Heart left ventricle (tissue), 16 donors: ENCODE results near the gene LPIN1. TPM values are rescaled to one million over a fixed set of nuclear protein-coding genes. Genes with fewer than 3 reads are reported as not detected.
"Not testable (repeated sequence)": the region's sequence is repeated elsewhere in the genome, so short reads cannot be mapped to it uniquely, and the experiment has no call there.

Source experiments
- ATAC-seq, 4 donors: fragments of 200-7000 bp; cut with Tn5 transposase; one replicate each; pipeline ENCODE4 v1.9.1; 2020 to 2022; ENCODE audit warnings: moderate library complexity in 4 of 4, mild to moderate bottlenecking in 3 of 4, moderate number of reproducible peaks in 1 of 4
- DNase-seq, 5 donors: peaks; one replicate each; pipeline ENCODE4 v3.0.0-alpha.2; 2020
- H3K27ac ChIP-seq, 12 donors: fragments of 200-600 bp; sonication (generic) in 4 of 12; one replicate each; pipeline versions ENCODE4 v1.5.0 to v1.8.0; 2016 to 2022; ENCODE audit warnings: mild to moderate bottlenecking in 2 of 12
- H3K27me3 ChIP-seq, 9 donors: fragments of 200-600 bp; sonication (generic) in 2 of 9; one replicate each; pipeline versions ENCODE4 v1.5.1 to v1.8.0; 2016 to 2022; ENCODE audit warnings: mild to moderate bottlenecking in 3 of 9
- H3K36me3 ChIP-seq, 9 donors: fragments of 200-600 bp; sonication (generic) in 2 of 9; one replicate each; pipeline versions ENCODE4 v1.5.0 to v1.8.0; 2018 to 2022; ENCODE audit warnings: mild to moderate bottlenecking in 2 of 9
- H3K4me1 ChIP-seq, 12 donors: fragments of 200-600 bp; sonication (generic) in 4 of 12; one replicate each; pipeline versions ENCODE4 v1.5.0 to v1.8.0; 2016 to 2022; ENCODE audit warnings: mild to moderate bottlenecking in 3 of 12
- H3K4me3 ChIP-seq, 12 donors: fragments of 200-600 bp; sonication (generic) in 4 of 12; one replicate each; pipeline versions ENCODE4 v1.5.0 to v1.8.0; 2017 to 2022; ENCODE audit warnings: mild to moderate bottlenecking in 9 of 12, moderate library complexity in 4 of 12
- H3K9me3 ChIP-seq, 12 donors: fragments of 200-600 bp; sonication (generic) in 4 of 12; one replicate each; pipeline versions ENCODE4 v1.5.0 to v1.8.0; 2016 to 2022; ENCODE audit warnings: mild to moderate bottlenecking in 1 of 12
- POLR2A ChIP-seq, 2 donors: fragments of 450-650 bp; IDR thresholded peaks; one replicate each; pipeline ENCODE4 v1.6.1; 2017; ENCODE audit warnings: antibody characterized with exemption in 2 of 2, mild to moderate bottlenecking in 2 of 2, moderate library complexity in 2 of 2
- WGBS, 4 donors: extraction: QIAGEN DNeasy Blood & Tissue Kit in 2 of 4; methylation state at CpG; one replicate each; pipeline versions ENCODE4 v1.1.5 to v1.1.7; 2013 to 2018; 5-methylcytosine and 5-hydroxymethylcytosine counted together
- intact Hi-C, 10 donors: fragments of 100-400 bp; cut with DNase I; formaldehyde crosslinking; loops; one replicate each; pipeline versions ENCODE4 v1.11.1 to v1.14.2; 2022
- polyA plus RNA-seq, 2 donors: library from polyadenylated mRNA; stranded (reverse); fragments of 200-250 nt; gene quantifications; one replicate each; pipeline ENCODE4 v1.2.3, GENCODE V29; 2013
- total RNA-seq, 9 donors: library from RNA; depleted of rRNA in 2 of 9; stranded (reverse); fragments of >200 nt in 2 of 9; fragmentation: NEBNext Ultra II Directional in 3 of 9; extraction: Animal tissue kit (Norgen Biotek cat#: 25700) in 3 of 9; gene quantifications; one replicate each; pipeline versions ENCODE4 v1.1.0 to v1.2.4, GENCODE V29; 2016 to 2023
- TF ChIP-seq, protein P1 (sequence below), 12 donors: fragments of 200-600 bp; sonication (generic) in 4 of 12; IDR thresholded peaks; one replicate each; pipeline versions ENCODE4 v1.5.0 to v1.8.0; 2018 to 2022; ENCODE audit warnings: antibody characterized with exemption in 12 of 12, mild to moderate bottlenecking in 5 of 12
- donor health status: ischemic (EF 13 %, LVEDD 7.1; RV severe dilation, severe dysfunction).
- donor health status: healthy with polysubstance abuse.
- donor health status: DM: no; HTN: yes; CAD: no.
- donor health status: DM: no; HTN: no; CAD: no.
- donor health status: ischemic (EF 25% LVEDD 6.9; RV normal size, moderate dysfunction).
- donor health status: ischemic (EF 25% LVEDD 5.7; RV mildly dilated, moderate dysfunction).
- donor health status: healthy.
- donor health status: DM: yes; HTN: yes; CAD: no.
- donor health status: ischemic (EF 35%, LVEDD 5.7; RV mildly dilated, moderate dysfunction).
- donor health status: nonischemic (EF 11% LVEDD 7.7; RV severe dilation, severe dysfunction).
- donor health status: DM: yes; HTN: yes; CAD: no.
- donor health status: PGD.
- donor health status: ischemic (EF 29% LVEDD 5.4; RV normal size, mild dysfunction).
- donor health status: nonischemic (EF 23%, LVEDD 6.1; RV moderate dilation, normal function).

The LPIN1 gene
- total and polyA plus RNA-seq, 11 donors: 15.0 to 57.1 (median 43.8) TPM

DNA sequence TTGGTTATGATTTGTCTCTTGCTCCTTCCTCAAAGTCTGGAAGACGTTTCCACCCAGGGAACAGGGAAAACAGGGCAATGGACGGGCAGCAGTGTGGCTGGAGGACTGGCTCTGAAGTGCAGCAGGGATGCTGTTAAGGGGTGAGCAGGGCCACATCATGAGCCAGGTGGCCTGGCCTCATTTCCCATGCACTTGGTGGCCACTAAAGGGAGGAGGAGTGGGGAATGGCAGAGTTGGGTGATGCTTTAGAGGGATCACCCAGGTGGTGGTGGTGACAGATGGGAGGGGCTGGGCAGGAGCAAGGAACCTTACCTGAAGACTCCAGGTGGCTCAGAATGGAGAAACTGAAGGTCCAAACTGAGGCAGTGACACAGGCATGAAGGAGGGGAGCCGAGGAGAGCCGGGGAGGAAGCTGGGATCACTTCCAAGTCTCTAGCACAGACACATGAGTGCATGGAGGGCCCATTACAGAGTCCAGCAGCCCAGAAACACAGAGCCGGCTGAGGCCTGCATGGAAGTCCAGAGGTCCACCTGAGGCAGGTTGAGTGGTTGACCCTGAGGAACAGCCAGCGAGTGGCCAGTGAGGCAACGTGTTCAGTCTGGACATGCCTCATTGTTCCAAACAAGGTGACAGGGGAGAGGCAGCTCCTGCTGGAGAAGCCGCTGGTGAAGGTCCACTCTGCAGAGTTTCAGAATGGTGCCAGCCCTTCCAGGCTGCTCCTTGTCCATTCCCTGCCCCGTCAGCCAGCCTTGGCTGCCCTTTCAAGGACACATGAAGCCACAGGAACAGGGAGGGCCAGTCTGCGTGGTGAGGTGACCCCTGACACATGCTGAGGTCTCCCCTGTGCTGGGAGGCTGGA, 91.7 kb downstream of the LPIN1 start:
- intact Hi-C loops: loop anchor here in 4 of 10 donors (10.0 kb wide), 3 partner anchors 577 to 1097 kb away; partner anchors contain the start of gene TRIB2 (in 1 of the 4)
- peaks cover 0 to 4% (median 0%) of the 10 kb centered on the region in 12 donors for H3K4me1 ChIP-seq
- no peak overlapping the region for H3K27ac ChIP-seq
- peaks cover 0 to 8% (median 0%) of the 10 kb centered on the region in 9 donors for H3K27me3 ChIP-seq
- H3K9me3 ChIP-seq: peaks cover 0 to 10% (median 3%) of the 10 kb centered on the region in 12 donors
- DNase-seq (no peak), ATAC-seq (no peak)
- TF ChIP-seq, protein P1, sequence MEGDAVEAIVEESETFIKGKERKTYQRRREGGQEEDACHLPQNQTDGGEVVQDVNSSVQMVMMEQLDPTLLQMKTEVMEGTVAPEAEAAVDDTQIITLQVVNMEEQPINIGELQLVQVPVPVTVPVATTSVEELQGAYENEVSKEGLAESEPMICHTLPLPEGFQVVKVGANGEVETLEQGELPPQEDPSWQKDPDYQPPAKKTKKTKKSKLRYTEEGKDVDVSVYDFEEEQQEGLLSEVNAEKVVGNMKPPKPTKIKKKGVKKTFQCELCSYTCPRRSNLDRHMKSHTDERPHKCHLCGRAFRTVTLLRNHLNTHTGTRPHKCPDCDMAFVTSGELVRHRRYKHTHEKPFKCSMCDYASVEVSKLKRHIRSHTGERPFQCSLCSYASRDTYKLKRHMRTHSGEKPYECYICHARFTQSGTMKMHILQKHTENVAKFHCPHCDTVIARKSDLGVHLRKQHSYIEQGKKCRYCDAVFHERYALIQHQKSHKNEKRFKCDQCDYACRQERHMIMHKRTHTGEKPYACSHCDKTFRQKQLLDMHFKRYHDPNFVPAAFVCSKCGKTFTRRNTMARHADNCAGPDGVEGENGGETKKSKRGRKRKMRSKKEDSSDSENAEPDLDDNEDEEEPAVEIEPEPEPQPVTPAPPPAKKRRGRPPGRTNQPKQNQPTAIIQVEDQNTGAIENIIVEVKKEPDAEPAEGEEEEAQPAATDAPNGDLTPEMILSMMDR (IDR thresholded peaks at IDR 0.05): no peak
- TF ChIP-seq POLR2A (IDR thresholded peaks at IDR 0.05): no peak
- WGBS, 4 donors: 75 to 85% (median 80%) methylated on average over 10 of the region's 10 CpGs
- no peak overlapping the region for H3K4me3 ChIP-seq
- H3K36me3 ChIP-seq: no peaks in the 10 kb centered on the region

DNA sequence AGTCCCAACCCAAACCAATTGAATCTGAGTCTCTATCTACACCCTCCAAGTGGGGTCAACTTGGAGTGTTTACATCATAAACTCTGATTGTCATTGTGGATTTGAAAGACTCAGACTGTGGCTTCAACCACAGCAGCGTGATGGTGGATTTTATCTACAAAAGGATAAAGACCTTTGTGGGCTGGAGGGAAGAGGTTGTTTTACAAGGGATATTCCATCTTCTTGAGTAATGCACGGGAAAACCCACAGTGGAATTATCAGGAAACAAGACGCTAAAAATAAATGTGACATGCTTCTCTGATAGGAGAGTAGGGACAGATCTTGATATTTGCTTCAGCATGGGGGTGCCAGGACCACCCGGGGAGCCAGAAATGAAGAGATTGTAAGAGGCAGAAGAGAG, 93.5 kb downstream of the LPIN1 start:
- H3K36me3 ChIP-seq: no peaks in the 10 kb centered on the region
- H3K27ac ChIP-seq: no peak overlapping the region
- peaks cover 0 to 8% (median 0%) of the 10 kb centered on the region in 9 donors for H3K27me3 ChIP-seq
- peaks cover 0 to 3% (median 0%) of the 10 kb centered on the region in 12 donors for H3K9me3 ChIP-seq
- intact Hi-C loops: loop anchor here in 4 of 10 donors (10.0 kb wide), 3 partner anchors 575 to 1095 kb away; partner anchors contain the start of gene TRIB2 (in 1 of the 4)
- ATAC-seq (no peak), DNase-seq (no peak)
- 21 to 29% (median 23%) methylated on average over 4 of the region's 4 CpGs for WGBS, 4 donors
- H3K4me3 ChIP-seq: no peak overlapping the region
- H3K4me1 ChIP-seq: no peaks in the 10 kb centered on the region
- TF ChIP-seq POLR2A (IDR thresholded peaks at IDR 0.05): no peak
- TF ChIP-seq, protein P1 (IDR thresholded peaks at IDR 0.05): no peak

DNA sequence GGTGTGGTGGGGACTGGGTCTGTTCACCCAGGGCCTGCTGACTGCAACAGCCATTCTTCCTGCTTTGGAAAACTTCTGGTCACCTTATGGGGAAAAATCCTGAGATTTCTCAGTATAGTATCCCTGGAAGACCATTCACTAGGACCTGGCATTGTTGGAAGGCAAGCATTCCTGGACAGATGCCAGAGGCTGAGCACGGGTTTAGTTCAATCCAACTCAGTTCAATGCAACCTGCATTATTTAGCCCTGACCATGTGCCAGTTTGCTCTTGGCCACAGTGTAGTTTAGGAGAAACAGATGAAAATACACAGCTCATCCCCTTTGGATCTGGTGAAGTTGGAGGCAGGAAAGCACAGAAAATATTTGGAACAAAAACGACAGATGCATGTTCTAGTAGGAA, 95.9 kb downstream of the LPIN1 start:
- no peak overlapping the region for H3K4me3 ChIP-seq
- H3K9me3 ChIP-seq: no peaks in the 10 kb centered on the region
- H3K36me3 ChIP-seq: no peaks in the 10 kb centered on the region
- no peak overlapping the region for H3K27ac ChIP-seq
- TF ChIP-seq, protein P1 (IDR thresholded peaks at IDR 0.05): no peak
- no peak for TF ChIP-seq POLR2A (IDR thresholded peaks at IDR 0.05)
- H3K4me1 ChIP-seq: no peaks in the 10 kb centered on the region
- ATAC-seq: peak in 2 of 4 donors; percentile 26 to 56
- DNase-seq: peak in 1 of 5 donors; percentile 45
- peaks cover 0 to 8% (median 0%) of the 10 kb centered on the region in 9 donors for H3K27me3 ChIP-seq
- intact Hi-C loops: no loop called here
- 16 to 31% (median 29%) methylated on average over 2 of the region's 2 CpGs for WGBS, 4 donors

DNA sequence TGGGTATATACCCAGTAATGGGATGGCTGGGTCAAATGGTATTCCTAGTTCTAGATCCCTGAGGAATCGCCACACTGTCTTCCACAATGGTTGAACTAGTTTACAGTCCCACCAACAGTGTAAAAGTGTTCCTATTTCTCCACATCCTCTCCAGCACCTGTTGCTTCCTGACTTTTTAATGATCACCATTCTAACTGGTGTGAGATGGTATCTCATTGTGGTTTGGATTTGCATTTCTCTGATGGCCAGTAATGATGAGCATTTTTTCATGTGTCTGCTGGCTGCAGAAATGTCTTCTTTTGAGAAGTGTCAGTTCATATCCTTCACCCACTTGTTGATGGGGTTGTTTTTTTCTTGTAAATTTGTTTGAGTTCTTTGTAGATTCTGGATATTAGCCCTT, 98.4 kb downstream of the LPIN1 start:
- H3K9me3 ChIP-seq, ATAC-seq, H3K36me3 ChIP-seq, H3K27me3 ChIP-seq, H3K4me3 ChIP-seq, intact Hi-C loops, DNase-seq, H3K4me1 ChIP-seq, H3K27ac ChIP-seq: not testable (repeated sequence)
- 81 to 100% (median 100%) methylated on average over 1 of the region's 1 CpG for WGBS, 4 donors

DNA sequence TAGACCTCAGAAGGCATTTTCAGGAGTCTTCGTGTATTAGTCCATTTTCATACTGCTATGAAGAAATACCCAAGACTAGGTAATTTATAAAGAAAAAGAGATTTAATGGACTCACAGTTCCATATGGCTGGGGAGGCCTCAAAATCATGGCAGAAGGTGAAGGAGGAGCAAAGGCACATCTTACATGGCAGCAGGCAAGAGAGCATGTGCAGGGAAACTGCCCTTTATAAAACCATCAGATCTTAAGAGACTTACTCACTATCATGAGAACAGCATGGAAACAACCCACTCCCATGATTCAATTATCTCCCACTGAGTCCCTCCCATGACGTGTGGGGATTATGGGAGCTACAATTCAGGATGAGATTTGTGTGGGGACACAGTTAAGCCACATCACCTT, 101.5 kb downstream of the LPIN1 start:
- intact Hi-C loops: not testable (repeated sequence)

More for the DNA sequence above, 101.5 kb downstream of the LPIN1 start:
- H3K9me3 ChIP-seq, H3K27ac ChIP-seq, H3K36me3 ChIP-seq, H3K27me3 ChIP-seq, ATAC-seq, DNase-seq, H3K4me3 ChIP-seq, H3K4me1 ChIP-seq: not testable (repeated sequence)
- WGBS, 4 donors: 86 to 93% (median 90%) methylated on average over 2 of the region's 2 CpGs
